Measurements from ENCODE around the gene ATP2C1. TPM values are rescaled to one million over a fixed set of nuclear protein-coding genes. Genes with fewer than 3 reads are reported as not detected.

Gene ATP2C1
- total RNA-seq, 1 donor from 2014 or later: 59.3 TPM

DNA sequence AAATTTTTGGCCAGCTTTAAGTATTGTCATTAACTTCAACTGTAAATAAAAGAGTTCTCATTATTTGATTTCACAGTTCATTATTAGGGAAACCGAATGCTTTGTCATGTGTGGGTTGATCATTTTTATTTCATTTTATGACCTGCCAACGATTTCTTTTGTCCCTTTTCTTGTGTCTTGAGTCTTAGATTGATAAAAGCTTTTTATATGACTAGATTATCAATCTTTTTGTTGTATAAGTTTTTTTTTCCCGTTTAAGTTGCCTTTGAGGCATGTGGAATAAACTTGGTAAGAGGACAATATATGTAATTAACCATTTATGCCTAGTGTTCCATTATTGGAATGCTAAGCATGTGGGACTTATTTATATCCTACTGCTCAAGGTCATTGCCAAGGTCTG is 62.8 kb downstream of the ATP2C1 start:
- DNase-seq (no peak), ATAC-seq (ENCODE audit: low read depth) (no peak)
- Mint-ChIP-seq H3K4me3 (no peak overlapping the region), H3K4me1 (no peaks in the 10 kb centered on the region), H3K27me3 (no peaks in the 10 kb centered on the region), H3K9me3 (no peaks in the 10 kb centered on the region), H3K36me3 (ENCODE audit: low read depth) (peaks cover 75% of the 10 kb centered on the region), H3K27ac (no peak overlapping the region)
- CTCF ChIA-PET: no interaction called here
- POLR2A ChIA-PET: no interaction called here
- TF ChIP-seq, protein P1, sequence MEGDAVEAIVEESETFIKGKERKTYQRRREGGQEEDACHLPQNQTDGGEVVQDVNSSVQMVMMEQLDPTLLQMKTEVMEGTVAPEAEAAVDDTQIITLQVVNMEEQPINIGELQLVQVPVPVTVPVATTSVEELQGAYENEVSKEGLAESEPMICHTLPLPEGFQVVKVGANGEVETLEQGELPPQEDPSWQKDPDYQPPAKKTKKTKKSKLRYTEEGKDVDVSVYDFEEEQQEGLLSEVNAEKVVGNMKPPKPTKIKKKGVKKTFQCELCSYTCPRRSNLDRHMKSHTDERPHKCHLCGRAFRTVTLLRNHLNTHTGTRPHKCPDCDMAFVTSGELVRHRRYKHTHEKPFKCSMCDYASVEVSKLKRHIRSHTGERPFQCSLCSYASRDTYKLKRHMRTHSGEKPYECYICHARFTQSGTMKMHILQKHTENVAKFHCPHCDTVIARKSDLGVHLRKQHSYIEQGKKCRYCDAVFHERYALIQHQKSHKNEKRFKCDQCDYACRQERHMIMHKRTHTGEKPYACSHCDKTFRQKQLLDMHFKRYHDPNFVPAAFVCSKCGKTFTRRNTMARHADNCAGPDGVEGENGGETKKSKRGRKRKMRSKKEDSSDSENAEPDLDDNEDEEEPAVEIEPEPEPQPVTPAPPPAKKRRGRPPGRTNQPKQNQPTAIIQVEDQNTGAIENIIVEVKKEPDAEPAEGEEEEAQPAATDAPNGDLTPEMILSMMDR (IDR thresholded peaks at IDR 0.05): no peak
- intact Hi-C loops (cut with micrococcal nuclease): no loop called here

DNA sequence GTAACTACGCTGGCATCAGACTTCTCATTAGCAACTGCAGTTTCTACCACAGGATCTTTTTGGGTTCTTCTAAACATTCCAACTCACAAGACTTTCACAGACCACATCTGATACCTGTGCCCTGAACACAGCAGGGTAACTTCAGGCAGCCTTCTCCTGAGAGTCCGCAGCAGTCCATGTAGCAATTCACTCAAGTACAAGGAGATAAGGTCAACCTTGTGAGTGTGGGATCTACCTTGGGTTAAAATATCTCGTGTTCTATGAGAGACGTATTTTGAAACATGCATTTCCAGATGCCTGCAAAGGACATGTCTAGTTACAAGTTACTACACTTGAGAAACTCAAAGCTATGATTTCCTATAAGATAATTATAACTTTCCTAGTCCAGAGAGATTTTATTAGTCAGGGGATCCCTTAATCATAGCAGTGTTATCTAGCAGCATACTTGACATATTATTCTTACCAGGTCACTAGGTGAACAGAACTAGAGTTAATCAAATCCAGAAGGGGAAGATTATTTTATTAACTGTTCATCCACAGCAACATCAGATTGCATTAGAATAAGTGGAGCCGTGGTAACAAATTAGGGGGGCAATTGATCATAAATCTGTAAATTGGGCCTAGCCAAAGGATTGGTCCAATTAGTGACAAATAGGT is 66.4 kb downstream of the ATP2C1 start:
- DNase-seq (no peak), ATAC-seq (ENCODE audit: low read depth) (no peak)
- H3K27ac Mint-ChIP-seq: no peak overlapping the region
- H3K4me3 Mint-ChIP-seq: no peak overlapping the region
- CTCF ChIA-PET: no interaction called here
- intact Hi-C loops (cut with micrococcal nuclease): no loop called here
- peaks cover 67% of the 10 kb centered on the region for H3K36me3 Mint-ChIP-seq (ENCODE audit: low read depth)
- POLR2A ChIA-PET: no interaction called here
- no peaks in the 10 kb centered on the region for H3K27me3 Mint-ChIP-seq
- no peaks in the 10 kb centered on the region for H3K4me1 Mint-ChIP-seq
- TF ChIP-seq, protein P1 (IDR thresholded peaks at IDR 0.05): no peak
- no peaks in the 10 kb centered on the region for H3K9me3 Mint-ChIP-seq

DNA sequence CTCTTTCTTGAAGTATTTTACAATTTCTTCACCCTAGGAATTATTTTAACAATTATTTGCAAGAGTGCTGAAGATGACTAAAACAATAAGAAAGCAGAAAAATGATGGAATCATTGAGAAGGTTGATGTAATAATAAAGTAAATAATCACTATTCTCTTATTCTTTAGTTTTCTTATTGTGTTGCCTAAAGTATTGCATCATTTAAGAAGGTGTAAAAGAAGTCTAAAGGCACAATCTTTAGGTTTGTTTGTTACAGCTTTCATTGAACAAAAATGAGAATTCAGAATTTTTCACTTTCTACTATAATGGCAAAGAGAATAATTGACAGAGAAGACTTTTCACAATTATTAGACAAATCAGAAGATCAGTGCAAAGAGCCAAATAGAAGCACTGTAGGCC is 67.6 kb downstream of the ATP2C1 start:
- H3K27ac Mint-ChIP-seq: no peak overlapping the region
- H3K36me3 Mint-ChIP-seq (ENCODE audit: low read depth): peaks cover 69% of the 10 kb centered on the region
- H3K27me3 Mint-ChIP-seq: no peaks in the 10 kb centered on the region
- no peaks in the 10 kb centered on the region for H3K4me1 Mint-ChIP-seq
- TF ChIP-seq, protein P1 (IDR thresholded peaks at IDR 0.05): no peak
- intact Hi-C loops (cut with micrococcal nuclease): no loop called here
- H3K9me3 Mint-ChIP-seq: no peaks in the 10 kb centered on the region
- CTCF ChIA-PET: no interaction called here
- ATAC-seq (ENCODE audit: low read depth) (no peak), DNase-seq (no peak)
- H3K4me3 Mint-ChIP-seq: no peak overlapping the region
- POLR2A ChIA-PET: no interaction called here

GRCh38 chr3:130963444-130963843 is 69.6 kb downstream of the ATP2C1 start:
- peaks cover 68% of the 10 kb centered on the region for H3K36me3 Mint-ChIP-seq (ENCODE audit: low read depth)
- intact Hi-C loops (cut with micrococcal nuclease): no loop called here
- no peak overlapping the region for H3K4me3 Mint-ChIP-seq
- no peaks in the 10 kb centered on the region for H3K4me1 Mint-ChIP-seq
- H3K27ac Mint-ChIP-seq: no peak overlapping the region
- no peaks in the 10 kb centered on the region for H3K9me3 Mint-ChIP-seq
- ChIA-PET CTCF (no interaction called here), POLR2A (no interaction called here)
- TF ChIP-seq, protein P1 (IDR thresholded peaks at IDR 0.05): no peak
- DNase-seq (no peak), ATAC-seq (ENCODE audit: low read depth) (no peak)
- no peaks in the 10 kb centered on the region for H3K27me3 Mint-ChIP-seq

DNA sequence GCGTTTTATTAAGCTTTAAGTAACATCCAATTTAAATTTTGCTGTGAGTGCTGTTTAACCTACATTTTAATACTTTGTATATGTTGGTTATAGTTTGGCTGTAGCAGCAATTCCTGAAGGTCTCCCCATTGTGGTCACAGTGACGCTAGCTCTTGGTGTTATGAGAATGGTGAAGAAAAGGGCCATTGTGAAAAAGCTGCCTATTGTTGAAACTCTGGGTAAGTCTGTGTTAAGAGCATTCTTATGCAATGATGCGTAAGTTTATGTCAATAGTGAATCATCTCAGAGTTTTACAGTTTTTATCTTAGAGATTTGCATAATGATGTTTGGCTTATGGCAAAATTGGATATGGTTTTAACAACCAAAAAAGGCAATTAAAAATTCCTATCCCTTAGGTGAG is 70.0 kb downstream of the ATP2C1 start:
- Mint-ChIP-seq H3K4me1 (no peaks in the 10 kb centered on the region), H3K36me3 (ENCODE audit: low read depth) (peaks cover 70% of the 10 kb centered on the region), H3K4me3 (no peak overlapping the region), H3K27me3 (no peaks in the 10 kb centered on the region), H3K9me3 (no peaks in the 10 kb centered on the region), H3K27ac (no peak overlapping the region)
- TF ChIP-seq, protein P1 (IDR thresholded peaks at IDR 0.05): no peak
- ATAC-seq (ENCODE audit: low read depth): no peak
- ChIA-PET CTCF (no interaction called here), POLR2A (no interaction called here)
- intact Hi-C loops (cut with micrococcal nuclease): no loop called here
- DNase-seq: no peak

Data from activated B cell treated with CpG ODN at 0.5 μM for 24 hours (primary cell).